C4-2B (cell line): Measurements from ENCODE around the gene FCGBP.

ENCODE experiments used
- CTCF ChIP-seq: fragments of 450-650 bp; conservative IDR thresholded peaks from 2 replicates; pipeline ENCODE4 v1.5.1; 2017; ENCODE audit warnings: mild to moderate bottlenecking
- ZFX ChIP-seq: fragments of 450-650 bp; IDR thresholded peaks from 2 replicates; pipeline ENCODE4 v1.6.1; 2017

GRCh38 chr19:39953915-39954314, 19.5 kb upstream of the FCGBP start:
- TF ChIP-seq CTCF: no peak
- TF ChIP-seq ZFX: no peak
